HG03103 (cell line): ENCODE data around the gene PITPNB.

Experiments used
- ATAC-seq: cut with Tn5 transposase; IDR thresholded peaks from one replicate; pipeline ENCODE4 v1.9.1; 2021; ENCODE audit warnings: low read depth; ENCODE audit not compliant: unreplicated experiment

PITPNB gene

DNA sequence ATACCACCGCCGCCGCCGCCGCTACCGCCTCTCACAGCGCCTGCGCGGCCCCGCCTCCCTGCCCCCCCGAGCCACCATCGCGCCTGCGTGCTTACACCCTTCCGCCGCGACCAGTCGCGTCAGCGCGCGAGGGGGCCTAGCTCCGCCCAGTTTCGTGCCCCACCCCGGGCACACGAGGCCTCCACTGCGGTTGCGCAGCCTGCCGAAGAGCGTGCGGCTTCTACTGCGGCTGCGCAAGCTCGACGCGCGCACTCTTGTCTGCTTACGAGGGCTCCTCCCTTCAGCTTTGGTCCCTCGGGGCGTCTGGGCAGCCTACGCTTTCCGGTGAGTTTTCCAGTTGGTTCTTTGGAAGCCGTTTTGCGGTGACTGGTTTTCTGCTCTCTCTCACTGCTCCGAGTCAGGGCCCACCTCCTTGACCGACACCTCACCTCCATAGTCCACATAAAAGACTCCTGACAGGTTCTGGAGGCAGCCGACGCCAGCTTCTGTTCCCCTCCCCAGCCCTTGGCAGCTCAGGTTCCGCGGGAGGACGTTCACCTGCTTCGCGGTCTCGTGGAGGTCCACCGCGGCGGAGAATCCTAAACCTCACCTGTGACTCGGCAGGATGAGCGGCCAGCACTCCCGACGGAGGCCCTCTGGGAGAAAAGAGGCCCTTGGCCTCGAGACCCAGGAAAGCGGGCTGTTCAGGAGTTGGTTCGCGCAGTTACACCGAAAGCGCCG, at the start of gene PITPNB:
TSS of gene PITPNB (minus strand) at position 35 of the 720 bp plus-strand sequence. CDS start 65 bp downstream, outside the sequence.
- peak; percentile 82 for ATAC-seq

GRCh38 chr22:27966168-27967064, 47.4 kb upstream of the PITPNB start:
- no peak for ATAC-seq

GRCh38 chr22:27962268-27963044, 43.4 kb upstream of the PITPNB start:
- no peak for ATAC-seq

- ATAC-seq: no peak
These were observed 42.6 kb upstream of the PITPNB start for GRCh38 chr22:27961680-27962079.

DNA sequence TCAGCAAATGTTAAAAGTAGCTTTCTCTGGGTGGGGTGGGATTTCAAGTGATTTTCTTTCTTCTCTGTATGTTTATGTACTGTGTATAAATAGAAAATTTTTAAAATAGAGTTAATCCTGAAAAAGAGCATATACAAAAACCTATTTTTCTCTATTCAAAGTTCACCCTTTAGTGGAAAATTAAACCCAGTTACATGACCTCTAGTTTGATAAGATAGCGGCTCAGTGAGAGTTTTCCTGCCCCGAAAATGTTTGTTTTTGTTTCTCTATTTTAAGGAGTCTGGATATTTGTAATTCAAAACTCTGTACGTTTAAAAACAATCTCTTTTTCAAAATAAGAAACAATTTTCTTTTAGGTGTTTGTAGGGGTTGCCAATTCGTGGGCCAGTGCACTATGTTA, 42.1 kb upstream of the PITPNB start:
- no peak for ATAC-seq

GRCh38 chr22:27959335-27960090, 40.5 kb upstream of the PITPNB start:
- no peak for ATAC-seq

DNA sequence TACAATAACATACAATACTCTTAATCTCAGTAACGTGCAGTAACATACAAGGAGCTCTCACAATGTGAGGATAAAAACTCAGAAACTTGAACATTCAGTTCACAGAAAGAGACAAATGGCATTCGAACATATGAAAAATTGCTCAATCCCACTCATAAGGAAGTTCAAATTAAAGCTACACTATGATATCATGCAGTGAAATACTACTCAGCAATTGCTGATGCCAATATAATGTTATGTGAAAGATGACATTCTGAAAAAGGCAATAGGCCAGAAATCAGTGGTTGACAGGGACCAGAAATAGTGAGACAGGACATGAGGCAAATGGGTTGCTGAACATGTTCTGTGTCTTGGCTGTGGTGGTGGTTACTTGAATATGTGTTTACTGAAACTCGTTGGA, 33.7 kb upstream of the PITPNB start:
- ATAC-seq: no peak

DNA sequence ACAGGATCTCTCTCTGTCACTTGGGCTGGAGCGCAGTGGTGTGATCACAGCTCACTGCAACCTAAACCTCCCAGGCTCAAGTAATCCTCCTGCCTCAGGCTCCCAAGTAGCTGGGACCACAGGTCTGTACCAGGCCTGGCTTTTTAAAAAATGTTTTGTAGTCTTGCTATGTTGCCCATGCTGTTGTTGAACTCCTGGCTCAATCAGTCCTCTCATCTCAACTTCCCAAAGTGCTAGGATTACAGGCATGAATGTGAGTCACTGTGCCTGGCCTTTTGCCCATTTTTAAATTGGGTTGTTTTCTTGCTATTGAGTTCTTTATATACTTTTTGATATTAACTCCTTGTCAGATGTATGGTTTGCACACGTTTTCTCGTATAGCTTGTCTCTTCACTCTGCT, 33.0 kb upstream of the PITPNB start:
- ATAC-seq: no peak

DNA sequence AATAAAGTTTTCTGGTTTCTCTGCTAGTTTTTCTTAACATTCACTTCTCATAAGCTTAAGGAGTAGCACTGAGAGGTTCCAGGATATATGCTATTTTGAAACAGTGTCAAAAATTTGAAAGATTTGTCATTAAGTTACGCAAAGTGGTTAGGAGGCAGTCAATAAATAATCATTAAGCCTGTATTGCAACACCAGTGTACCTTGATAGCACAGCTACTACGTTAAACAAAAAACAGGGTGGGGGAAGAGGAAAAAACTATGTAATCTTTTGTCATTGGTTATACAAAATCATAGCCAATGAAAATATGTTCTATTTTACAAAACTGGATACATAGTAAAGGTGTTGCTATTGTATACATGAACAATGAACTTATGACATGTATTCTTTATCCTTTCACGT, 30.4 kb upstream of the PITPNB start:
- no peak for ATAC-seq

- ATAC-seq: no peak
These were observed 29.5 kb upstream of the PITPNB start for GRCh38 chr22:27948569-27948968.

- ATAC-seq: no peak
These were observed 28.4 kb upstream of the PITPNB start for GRCh38 chr22:27947448-27947847.

DNA sequence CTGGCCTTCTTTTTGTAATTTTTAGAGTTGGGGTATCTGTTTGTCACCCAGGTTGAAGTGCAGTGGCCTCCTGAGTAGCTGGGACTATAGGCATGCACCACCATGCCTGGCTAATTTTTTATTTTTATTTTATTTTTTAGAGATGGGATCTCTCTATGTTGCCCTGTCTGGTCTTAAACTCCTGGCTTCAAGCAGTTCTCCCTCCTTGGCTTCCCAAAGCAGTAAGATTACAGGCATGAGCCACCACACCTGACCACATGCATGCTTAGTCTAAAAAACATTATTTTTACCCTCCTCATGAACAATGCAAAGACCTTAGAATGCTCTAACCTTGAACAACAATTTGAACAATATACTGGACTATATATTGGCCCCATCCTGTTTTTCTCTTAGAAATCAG, 22.1 kb upstream of the PITPNB start:
- ATAC-seq: no peak

- ATAC-seq: no peak
These were observed 18.4 kb upstream of the PITPNB start for GRCh38 chr22:27937453-27937852.

- ATAC-seq: no peak
These were observed 16.8 kb upstream of the PITPNB start for GRCh38 chr22:27935897-27936296.

- ATAC-seq: no peak
These were observed 15.0 kb upstream of the PITPNB start for GRCh38 chr22:27934069-27934468.

- ATAC-seq: no peak
These were observed 14.3 kb upstream of the PITPNB start for GRCh38 chr22:27933186-27933983.

GRCh38 chr22:27930331-27931060, 11.4 kb upstream of the PITPNB start:
- no peak for ATAC-seq

- ATAC-seq: no peak
These were observed 8.6 kb upstream of the PITPNB start for GRCh38 chr22:27927608-27928007.

GRCh38 chr22:27925331-27925730, 6.3 kb upstream of the PITPNB start:
- no peak for ATAC-seq
